SU-DHL-6 (cell line): Measurements from ENCODE around the gene NOXA1.

Experiments used
- EZH2phosphoT487 ChIP-seq: fragments of 200-600 bp; sonication (generic), shearing (Covaris generic); conservative IDR thresholded peaks from 2 replicates; pipeline ENCODE4 v1.6.1; 2018; ENCODE audit warnings: mild to moderate bottlenecking, antibody characterized with exemption, low read length, moderate library complexity, mixed read lengths
- TF ChIP-seq, protein P1 (sequence below): fragments of 200-600 bp; sonication (generic); IDR thresholded peaks from one replicate; pipeline ENCODE4 v1.5.1; 2017; ENCODE audit warnings: antibody characterized with exemption, mild to moderate bottlenecking, low read length, moderate library complexity; ENCODE audit not compliant: insufficient read depth, poor library complexity, severe bottlenecking

DNA sequence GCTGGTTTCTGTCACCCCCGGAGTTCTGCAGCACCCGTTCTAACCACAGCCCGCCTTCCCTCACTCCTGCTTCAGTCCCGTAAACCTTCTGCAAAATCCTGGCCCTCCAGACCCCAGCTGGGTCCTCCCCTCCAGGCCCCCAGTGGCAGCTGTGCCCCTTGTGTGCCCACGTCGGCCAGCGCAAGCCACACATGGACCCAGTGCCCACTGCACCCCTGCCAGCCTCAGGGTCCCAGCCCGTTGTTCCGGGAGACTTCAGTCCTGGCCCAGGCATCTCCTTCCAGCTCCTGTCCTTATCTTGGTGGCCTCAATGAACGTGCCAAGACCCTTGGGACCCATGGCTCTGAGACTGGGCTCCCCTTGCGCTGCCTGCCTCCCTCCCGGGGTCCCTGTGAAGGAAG, 43.4 kb upstream of the NOXA1 start:
- TF ChIP-seq, protein P1, sequence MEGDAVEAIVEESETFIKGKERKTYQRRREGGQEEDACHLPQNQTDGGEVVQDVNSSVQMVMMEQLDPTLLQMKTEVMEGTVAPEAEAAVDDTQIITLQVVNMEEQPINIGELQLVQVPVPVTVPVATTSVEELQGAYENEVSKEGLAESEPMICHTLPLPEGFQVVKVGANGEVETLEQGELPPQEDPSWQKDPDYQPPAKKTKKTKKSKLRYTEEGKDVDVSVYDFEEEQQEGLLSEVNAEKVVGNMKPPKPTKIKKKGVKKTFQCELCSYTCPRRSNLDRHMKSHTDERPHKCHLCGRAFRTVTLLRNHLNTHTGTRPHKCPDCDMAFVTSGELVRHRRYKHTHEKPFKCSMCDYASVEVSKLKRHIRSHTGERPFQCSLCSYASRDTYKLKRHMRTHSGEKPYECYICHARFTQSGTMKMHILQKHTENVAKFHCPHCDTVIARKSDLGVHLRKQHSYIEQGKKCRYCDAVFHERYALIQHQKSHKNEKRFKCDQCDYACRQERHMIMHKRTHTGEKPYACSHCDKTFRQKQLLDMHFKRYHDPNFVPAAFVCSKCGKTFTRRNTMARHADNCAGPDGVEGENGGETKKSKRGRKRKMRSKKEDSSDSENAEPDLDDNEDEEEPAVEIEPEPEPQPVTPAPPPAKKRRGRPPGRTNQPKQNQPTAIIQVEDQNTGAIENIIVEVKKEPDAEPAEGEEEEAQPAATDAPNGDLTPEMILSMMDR, result no peak
- TF ChIP-seq EZH2phosphoT487, result no peak
